Gastrocnemius medialis (tissue), 4 donors: ENCODE results near the gene KCNE3.
A peak's percentile ranks its signal among the peaks of the same experiment; 100 is the strongest.

ENCODE experiments used
- POLR2A ChIP-seq, 2 donors: fragments of 450-650 bp; IDR thresholded peaks; one replicate each; pipeline ENCODE4 v1.6.1; 2017; ENCODE audit warnings: antibody characterized with exemption in 2 of 2, mild to moderate bottlenecking in 2 of 2, moderate library complexity in 2 of 2
- TF ChIP-seq, protein P1 (sequence below), 5 experiments: fragments of 450-650 bp in 3 of 5; fragments of 200-600 bp in 2 of 5; sonication (generic) in 2 of 5; IDR thresholded peaks in 4 of 5; conservative IDR thresholded peaks in 1 of 5; 1 replicate in 4 of 5; 2 replicates in 1 of 5; pipeline ENCODE4 v1.5.1; 2016 to 2019; ENCODE audit warnings: antibody characterized with exemption in 5 of 5, mild to moderate bottlenecking in 3 of 5, moderate library complexity in 3 of 5

DNA sequence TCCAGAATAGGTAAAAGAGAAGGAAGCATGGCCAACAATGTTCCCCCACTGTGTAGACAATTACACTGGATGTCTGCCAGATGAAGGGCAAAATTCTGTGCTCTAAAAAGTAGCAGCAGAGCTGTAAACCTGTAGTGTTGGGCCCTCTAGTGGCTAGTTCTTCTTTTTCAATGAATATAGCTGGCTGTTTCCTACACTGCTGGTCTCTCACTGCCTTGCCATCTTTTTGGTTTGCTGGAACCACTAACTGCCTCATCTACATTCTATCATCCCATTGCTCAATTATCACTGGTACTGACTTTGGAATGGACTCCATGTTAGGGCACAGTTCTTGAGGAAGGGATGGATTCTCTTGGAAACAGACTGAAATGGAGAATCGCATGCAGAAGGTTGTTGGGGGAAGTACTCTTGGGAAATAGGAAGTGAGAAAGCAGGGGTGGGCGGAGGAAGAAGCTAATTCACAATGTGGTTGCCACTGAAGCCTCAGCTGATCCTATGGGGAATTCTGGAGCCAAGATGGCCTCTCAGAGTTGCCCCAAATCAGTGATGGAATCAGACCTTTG, 17.9 kb downstream of the KCNE3 start:
- TF ChIP-seq, protein P1, sequence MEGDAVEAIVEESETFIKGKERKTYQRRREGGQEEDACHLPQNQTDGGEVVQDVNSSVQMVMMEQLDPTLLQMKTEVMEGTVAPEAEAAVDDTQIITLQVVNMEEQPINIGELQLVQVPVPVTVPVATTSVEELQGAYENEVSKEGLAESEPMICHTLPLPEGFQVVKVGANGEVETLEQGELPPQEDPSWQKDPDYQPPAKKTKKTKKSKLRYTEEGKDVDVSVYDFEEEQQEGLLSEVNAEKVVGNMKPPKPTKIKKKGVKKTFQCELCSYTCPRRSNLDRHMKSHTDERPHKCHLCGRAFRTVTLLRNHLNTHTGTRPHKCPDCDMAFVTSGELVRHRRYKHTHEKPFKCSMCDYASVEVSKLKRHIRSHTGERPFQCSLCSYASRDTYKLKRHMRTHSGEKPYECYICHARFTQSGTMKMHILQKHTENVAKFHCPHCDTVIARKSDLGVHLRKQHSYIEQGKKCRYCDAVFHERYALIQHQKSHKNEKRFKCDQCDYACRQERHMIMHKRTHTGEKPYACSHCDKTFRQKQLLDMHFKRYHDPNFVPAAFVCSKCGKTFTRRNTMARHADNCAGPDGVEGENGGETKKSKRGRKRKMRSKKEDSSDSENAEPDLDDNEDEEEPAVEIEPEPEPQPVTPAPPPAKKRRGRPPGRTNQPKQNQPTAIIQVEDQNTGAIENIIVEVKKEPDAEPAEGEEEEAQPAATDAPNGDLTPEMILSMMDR (IDR thresholded peaks at IDR 0.05 in 4 of 5, conservative IDR thresholded peaks at IDR 0.05 in 1 of 5), result peak; percentile 52 to 79 (median 74)
- TF ChIP-seq POLR2A (IDR thresholded peaks at IDR 0.05), result no peak
